ENCODE data around the gene RAB4B. TPM values are rescaled to one million over a fixed set of nuclear protein-coding genes. Genes with fewer than 3 reads are reported as not detected.
A peak's percentile ranks its signal among the peaks of the same experiment; 100 is the strongest.

Gene RAB4B
- total RNA-seq, 1 donor from 2014 or later, result 12.9 TPM

- Mint-ChIP-seq H3K9me3 (no peaks in the 10 kb centered on the region), H3K4me3 (peak overlapping the region; percentile 85), H3K27ac (peak overlapping the region; percentile 99), H3K4me1 (peaks cover 18% of the 10 kb centered on the region), H3K27me3 (ENCODE audit: insufficient read depth, low read depth) (peaks cover 3% of the 10 kb centered on the region), H3K36me3 (peaks cover under 1% of the 10 kb centered on the region)
- H3K27me3 ChIP-seq, result no peaks in the 10 kb centered on the region
- no peaks in the 10 kb centered on the region for H3K79me2 ChIP-seq (ENCODE audit: low read depth)
- no peak overlapping the region for H2AFZ ChIP-seq (replicated peaks)
- no peaks in the 10 kb centered on the region for H4K20me1 ChIP-seq (ENCODE audit: low read depth)
- peak overlapping the region; percentile 51 for H3K9ac ChIP-seq
- DNase-seq (ENCODE audit: low spot score), result peak; percentile 97
- peak overlapping the region; percentile 98 for H3K27ac ChIP-seq
- H3K4me3 ChIP-seq, result peak overlapping the region; percentile 73
- no peaks in the 10 kb centered on the region for H3K9me3 ChIP-seq (ENCODE audit: low read depth)
- H3K4me2 ChIP-seq, result peak overlapping the region; percentile 76
- H3K36me3 ChIP-seq, result no peaks in the 10 kb centered on the region
- H3F3A ChIP-seq (ENCODE audit: low read depth), result peaks cover 26% of the 10 kb centered on the region
- peaks cover 4% of the 10 kb centered on the region for H3K4me1 ChIP-seq
- TF ChIP-seq EZH2 (IDR thresholded peaks at IDR 0.05), result no peak
These were observed 959 bp upstream of the RAB4B start for GRCh38 chr19:40776932-40777644.

- peaks cover 4% of the 10 kb centered on the region for H3K4me1 ChIP-seq
- no peaks in the 10 kb centered on the region for H3K36me3 ChIP-seq
- peak overlapping the region; percentile 85 for H3K4me3 Mint-ChIP-seq
- peak overlapping the region; percentile 51 for H3K9ac ChIP-seq
- H3K36me3 Mint-ChIP-seq, result no peaks in the 10 kb centered on the region
- no peak overlapping the region for H2AFZ ChIP-seq (replicated peaks)
- H3K79me2 ChIP-seq (ENCODE audit: low read depth), result no peaks in the 10 kb centered on the region
- DNase-seq (ENCODE audit: low spot score), result no peak
- peaks cover 18% of the 10 kb centered on the region for H3K4me1 Mint-ChIP-seq
- TF ChIP-seq EZH2phosphoT487 (IDR thresholded peaks at IDR 0.05) (no peak), CTCF (IDR thresholded peaks at IDR 0.05) (no peak), EZH2 (IDR thresholded peaks at IDR 0.05) (no peak)
- H3K9me3 ChIP-seq (ENCODE audit: low read depth), result no peaks in the 10 kb centered on the region
- no peaks in the 10 kb centered on the region for H4K20me1 ChIP-seq (ENCODE audit: low read depth)
- H3F3A ChIP-seq (ENCODE audit: low read depth), result peaks cover 26% of the 10 kb centered on the region
- H3K27me3 ChIP-seq, result no peaks in the 10 kb centered on the region
- H3K27ac ChIP-seq, result peak overlapping the region; percentile 98
- H3K9me3 Mint-ChIP-seq, result no peaks in the 10 kb centered on the region
- H3K27ac Mint-ChIP-seq, result peak overlapping the region; percentile 99
- H3K4me3 ChIP-seq, result peak overlapping the region; percentile 73
- peak overlapping the region; percentile 76 for H3K4me2 ChIP-seq
- peaks cover 3% of the 10 kb centered on the region for H3K27me3 Mint-ChIP-seq (ENCODE audit: insufficient read depth, low read depth)
These were observed 456 bp upstream of the RAB4B start for GRCh38 chr19:40777645-40777936.

GRCh38 chr19:40778706-40779284, 748 bp downstream of the RAB4B start:
- H3F3A ChIP-seq (ENCODE audit: low read depth), result peaks cover 26% of the 10 kb centered on the region
- H3K27me3 Mint-ChIP-seq (ENCODE audit: insufficient read depth, low read depth), result peaks cover 3% of the 10 kb centered on the region
- no peaks in the 10 kb centered on the region for H4K20me1 ChIP-seq (ENCODE audit: low read depth)
- no peaks in the 10 kb centered on the region for H3K9me3 ChIP-seq (ENCODE audit: low read depth)
- H3K4me1 ChIP-seq, result peaks cover 4% of the 10 kb centered on the region
- peaks cover 18% of the 10 kb centered on the region for H3K4me1 Mint-ChIP-seq
- no peaks in the 10 kb centered on the region for H3K36me3 ChIP-seq
- no peaks in the 10 kb centered on the region for H3K36me3 Mint-ChIP-seq
- H2AFZ ChIP-seq (replicated peaks), result peak overlapping the region; percentile 84
- H3K27ac ChIP-seq, result no peak overlapping the region
- H3K9ac ChIP-seq, result no peak overlapping the region
- no peak for DNase-seq (ENCODE audit: low spot score)
- peak overlapping the region; percentile 73 for H3K4me3 ChIP-seq
- H3K79me2 ChIP-seq (ENCODE audit: low read depth), result no peaks in the 10 kb centered on the region
- no peak for TF ChIP-seq CTCF (IDR thresholded peaks at IDR 0.05)
- no peak for TF ChIP-seq EZH2phosphoT487 (IDR thresholded peaks at IDR 0.05)
- TF ChIP-seq EZH2 (IDR thresholded peaks at IDR 0.05), result no peak
- no peaks in the 10 kb centered on the region for H3K27me3 ChIP-seq
- H3K4me2 ChIP-seq, result peak overlapping the region; percentile 74
- H3K9me3 Mint-ChIP-seq, result no peaks in the 10 kb centered on the region
- H3K4me3 Mint-ChIP-seq, result peak overlapping the region; percentile 85
- H3K27ac Mint-ChIP-seq, result peak overlapping the region; percentile 23

GRCh38 chr19:40780582-40780981, 2.5 kb downstream of the RAB4B start:
- no peaks in the 10 kb centered on the region for H3K9me3 ChIP-seq (ENCODE audit: low read depth)
- peaks cover 4% of the 10 kb centered on the region for H3K4me1 ChIP-seq
- H3K4me2 ChIP-seq, result no peak overlapping the region
- no peak overlapping the region for H3K27ac Mint-ChIP-seq
- H3K36me3 ChIP-seq, result no peaks in the 10 kb centered on the region
- H3K4me3 Mint-ChIP-seq, result peak overlapping the region; percentile 25
- H3K36me3 Mint-ChIP-seq, result no peaks in the 10 kb centered on the region
- no peaks in the 10 kb centered on the region for H4K20me1 ChIP-seq (ENCODE audit: low read depth)
- H3K27me3 Mint-ChIP-seq (ENCODE audit: insufficient read depth, low read depth), result peaks cover 4% of the 10 kb centered on the region
- H2AFZ ChIP-seq (replicated peaks), result no peak overlapping the region
- H3K4me3 ChIP-seq, result no peak overlapping the region
- no peak overlapping the region for H3K9ac ChIP-seq
- H3K27ac ChIP-seq, result no peak overlapping the region
- TF ChIP-seq CTCF (IDR thresholded peaks at IDR 0.05), result no peak
- no peak for TF ChIP-seq EZH2 (IDR thresholded peaks at IDR 0.05)
- TF ChIP-seq EZH2phosphoT487 (IDR thresholded peaks at IDR 0.05), result no peak
- no peaks in the 10 kb centered on the region for H3K27me3 ChIP-seq
- DNase-seq (ENCODE audit: low spot score), result no peak
- H3K4me1 Mint-ChIP-seq, result peaks cover 18% of the 10 kb centered on the region
- no peaks in the 10 kb centered on the region for H3K79me2 ChIP-seq (ENCODE audit: low read depth)
- H3K9me3 Mint-ChIP-seq, result no peaks in the 10 kb centered on the region
- peaks cover 26% of the 10 kb centered on the region for H3F3A ChIP-seq (ENCODE audit: low read depth)

Measured in neural progenitor cell (in vitro differentiated cells).